HCT116 (cell line): ENCODE data around the gene KPNB1. TPM values are rescaled to one million over a fixed set of nuclear protein-coding genes. Genes with fewer than 3 reads are reported as not detected.

Source experiments
- ATAC-seq: fragments of 200-7000 bp; cut with Tn5 transposase; 2 replicates; pipeline ENCODE4 v1.9.1; 2020; ENCODE audit warnings: mild to moderate bottlenecking, moderate library complexity
- BruUV-seq: library from RNA; stranded (reverse); fragments of 400-500 nt; replicated peaks from 2 replicates; lab custom pipeline; 2021; lab: Mats Ljungman, UMichigan
- CTCF ChIA-PET: fragments of 300-600 bp; sonication (Branson Sonifier 250); formaldehyde crosslinking; loops from one replicate; lab custom pipeline; 2021; ENCODE audit warnings: antibody characterized with exemption; lab: Charles Lee
- POLR2A ChIA-PET: fragments of 300-600, 350-600 bp; sonication (Branson Sonifier 250); formaldehyde crosslinking; loops from one replicate; lab custom pipeline; 2021; ENCODE audit warnings: antibody characterized with exemption; lab: Charles Lee
- RAD21 ChIA-PET, 2 experiments: fragments of 300-600 bp; sonication (Branson Sonifier 250); formaldehyde crosslinking; loops; one replicate each; lab custom pipeline; 2023; ENCODE audit warnings: low total read pairs in 2 of 2; ENCODE audit not compliant: uncharacterized antibody in 2 of 2, unreplicated experiment in 2 of 2, low non-redundant PET in 1 of 2; lab: Charles Lee
- DNase-seq: peaks from one replicate; pipeline ENCODE4 v3.0.0-alpha.2; 2010; ENCODE audit warnings: low read depth, low spot score
- H2AFZ ChIP-seq: fragments of 200-600 bp; shearing (Covaris generic), sonication (generic); 2 replicates; pipeline ENCODE4 v1.6.1; 2017; ENCODE audit warnings: low read depth, mixed run types, mixed read lengths, antibody characterized with exemption, low read length; ENCODE audit not compliant: poor library complexity, severe bottlenecking
- H3K27ac ChIP-seq: 2 replicates; pipeline ENCODE4 v1.5.1; 2012; ENCODE audit warnings: low read depth, low read length
- H3K27me3 ChIP-seq: fragments of 200-600 bp; sonication (generic); 2 replicates; pipeline ENCODE4 v1.6.1; 2016; ENCODE audit warnings: mixed run types, low read length, mixed read lengths; ENCODE audit not compliant: insufficient read depth
- H3K36me3 ChIP-seq, 2 experiments: fragments of 200-500 bp in 1 of 2; fragments of 200-600 bp in 1 of 2; sonication (Bioruptor generic) in 1 of 2; sonication (generic) in 1 of 2; 2 replicates each; pipeline versions ENCODE4 v1.5.1 to v1.6.1; 2014 to 2016; ENCODE audit warnings: low read length in 2 of 2, inconsistent platforms in 1 of 2, mixed read lengths in 1 of 2, mixed run types in 1 of 2; ENCODE audit not compliant: insufficient read depth in 2 of 2, control insufficient read depth in 1 of 2
- H3K4me1 ChIP-seq, 2 experiments: fragments of 200-600 bp in 1 of 2; sonication (generic) in 1 of 2; 2 replicates each; pipeline versions ENCODE4 v1.5.1 to v1.6.1; 2012 to 2017; ENCODE audit warnings: low read length in 2 of 2, inconsistent platforms in 1 of 2, mild to moderate bottlenecking in 1 of 2, mixed read lengths in 1 of 2, mixed run types in 1 of 2, moderate library complexity in 1 of 2; ENCODE audit not compliant: insufficient read depth in 2 of 2, control insufficient read depth in 1 of 2
- H3K4me2 ChIP-seq: fragments of 200-600 bp; sonication (generic); 2 replicates; pipeline ENCODE4 v1.6.1; 2017; ENCODE audit warnings: mixed run types, low read length, mixed read lengths
- H3K4me3 ChIP-seq, 2 experiments: fragments of 200-600 bp in 1 of 2; sonication (generic) in 1 of 2; replicated peaks in 1 of 2; 2 replicates each; pipeline ENCODE4 v1.5.1; 2011 to 2016; ENCODE audit warnings: low read length in 2 of 2, control low read depth in 1 of 2, low read depth in 1 of 2, mild to moderate bottlenecking in 1 of 2, mixed read lengths in 1 of 2, mixed run types in 1 of 2
- H3K79me2 ChIP-seq: fragments of 200-600 bp; sonication (generic); 2 replicates; pipeline ENCODE4 v1.6.1; 2017; ENCODE audit warnings: mild to moderate bottlenecking, mixed run types, low read length, moderate library complexity, mixed read lengths; ENCODE audit not compliant: insufficient read depth
- H3K9ac ChIP-seq: fragments of 200-600 bp; sonication (generic); 2 replicates; pipeline ENCODE4 v1.6.1; 2016; ENCODE audit warnings: low read length, mixed read lengths
- H3K9me2 ChIP-seq: fragments of 200-600 bp; sonication (generic), shearing (Covaris generic); 2 replicates; pipeline ENCODE4 v1.6.1; 2017; ENCODE audit warnings: mixed run types, mild to moderate bottlenecking, moderate library complexity; ENCODE audit not compliant: insufficient read depth
- H3K9me3 ChIP-seq, 2 experiments: fragments of 200-500 bp in 1 of 2; fragments of 200-600 bp in 1 of 2; sonication (Bioruptor generic) in 1 of 2; sonication (generic) in 1 of 2; 2 replicates each; pipeline ENCODE4 v1.6.1; 2014 to 2017; ENCODE audit warnings: low read length in 2 of 2, mixed read lengths in 2 of 2, inconsistent platforms in 1 of 2, low read depth in 1 of 2, mild to moderate bottlenecking in 1 of 2, mixed run types in 1 of 2, moderate library complexity in 1 of 2; ENCODE audit not compliant: control insufficient read depth in 1 of 2, insufficient read depth in 1 of 2
- H4K20me1 ChIP-seq: fragments of 200-600 bp; sonication (generic), shearing (Covaris generic); 2 replicates; pipeline ENCODE4 v1.6.1; 2017; ENCODE audit warnings: mixed run types, mild to moderate bottlenecking, moderate library complexity; ENCODE audit not compliant: insufficient read depth
- ATF3 ChIP-seq: IDR thresholded peaks from 2 replicates; pipeline ENCODE4 v1.6.1; 2012
- CBX3 ChIP-seq: IDR thresholded peaks from 2 replicates; pipeline ENCODE4 v1.6.1; 2012; ENCODE audit warnings: low read depth
- CEBPB ChIP-seq: IDR thresholded peaks from 2 replicates; pipeline ENCODE4 v1.6.1; 2012; ENCODE audit warnings: low read depth
- EGR1 ChIP-seq: IDR thresholded peaks from 2 replicates; pipeline ENCODE4 v1.6.1; 2012; ENCODE audit warnings: low read depth
- ELF1 ChIP-seq: IDR thresholded peaks from 2 replicates; pipeline ENCODE4 v1.6.1; 2012; ENCODE audit warnings: low read depth, borderline replicate concordance
- EZH2 ChIP-seq: fragments of 200-600 bp; sonication (generic); IDR thresholded peaks from 2 replicates; pipeline ENCODE4 v1.6.1; 2017; ENCODE audit warnings: antibody characterized with exemption, mixed run types
- FOSL1 ChIP-seq: IDR thresholded peaks from 2 replicates; pipeline ENCODE4 v1.6.1; 2012; ENCODE audit warnings: low read depth
- JUND ChIP-seq: IDR thresholded peaks from 2 replicates; pipeline ENCODE4 v1.6.1; 2012
- RAD21 ChIP-seq: IDR thresholded peaks from 2 replicates; pipeline ENCODE4 v1.6.1; 2012; ENCODE audit warnings: low read depth, mild to moderate bottlenecking
- REST ChIP-seq: IDR thresholded peaks from 2 replicates; pipeline ENCODE4 v1.6.1; 2012; ENCODE audit warnings: low read depth
- SP1 ChIP-seq: IDR thresholded peaks from 2 replicates; pipeline ENCODE4 v1.6.1; 2012; ENCODE audit warnings: low read depth
- SRF ChIP-seq: IDR thresholded peaks from 2 replicates; pipeline ENCODE4 v1.6.1; 2012; ENCODE audit warnings: low read depth
- YY1 ChIP-seq: IDR thresholded peaks from 2 replicates; pipeline ENCODE4 v1.6.1; 2011; ENCODE audit warnings: low read length, low read depth, moderate library complexity, mild to moderate bottlenecking; ENCODE audit not compliant: insufficient replicate concordance; ENCODE audit errors: extremely low read depth
- ZBTB33 ChIP-seq: IDR thresholded peaks from 2 replicates; pipeline ENCODE4 v1.6.1; 2011; ENCODE audit warnings: mild to moderate bottlenecking, low read length, moderate library complexity; ENCODE audit not compliant: insufficient replicate concordance; ENCODE audit errors: extremely low read depth
- ZFX ChIP-seq: fragments of 450-650 bp; IDR thresholded peaks from 2 replicates; pipeline ENCODE4 v1.6.1; 2017
- ZNF274 ChIP-seq: fragments of 200-500 bp; sonication (Bioruptor generic); IDR thresholded peaks from 2 replicates; pipeline ENCODE4 v1.6.1; 2014; ENCODE audit warnings: mild to moderate bottlenecking, low read depth, low read length, inconsistent platforms
- intact Hi-C: fragments of 100-400 bp; cut with micrococcal nuclease; formaldehyde crosslinking; loops from 2 replicates; pipeline ENCODE4 v1.10.0; 2022
- total RNA-seq: library from RNA; stranded (reverse); gene quantifications from one replicate; pipeline ENCODE4 v1.2.1, GENCODE V29; 2021; ENCODE audit not compliant: unreplicated experiment

Gene KPNB1
- total RNA-seq, 1 experiment from 2014 or later = 526 TPM

GRCh38 chr17:47603830-47604597 lies 45.7 kb upstream of the KPNB1 start:
- BruUV-seq = no TSS peak
- 0 out of 2 replicates have a peak, but pooled peaks cover 10% of the 10 kb centered on the region for H4K20me1 ChIP-seq
- H2AFZ ChIP-seq = no peak overlapping the region
- intact Hi-C loops = no loop called here
- H3K27me3 ChIP-seq = no peaks in the 10 kb centered on the region
- H3K9me3 ChIP-seq = no peaks in the 10 kb centered on the region
- no peak for ATAC-seq
- H3K79me2 ChIP-seq = no peaks in the 10 kb centered on the region
- H3K36me3 ChIP-seq = peaks cover 54 to 68% of the 10 kb centered on the region in 2 experiments
- TF ChIP-seq EGR1 = no peak
- no peak for TF ChIP-seq YY1
- TF ChIP-seq CEBPB = no peak
- no peak for TF ChIP-seq ZFX
- TF ChIP-seq FOSL1 = no peak
- TF ChIP-seq CBX3 = no peak
- no peak for TF ChIP-seq JUND
- no peak for TF ChIP-seq SP1
- TF ChIP-seq ELF1 = no peak
- TF ChIP-seq ZBTB33 = no peak
- TF ChIP-seq SRF = no peak
- TF ChIP-seq ATF3 = no peak
- TF ChIP-seq ZNF274 = no peak
- TF ChIP-seq RAD21 = no peak
- no peak for TF ChIP-seq REST
- no peak for TF ChIP-seq EZH2
- ChIA-PET CTCF (interaction anchor here (1.4 kb wide), 1 partner anchor 14 kb away, joined by 6 read pairs; no protein-coding TSS in a partner anchor), POLR2A (no interaction called here), RAD21 (no interaction called here)
- no peak overlapping the region for H3K27ac ChIP-seq
- no peaks in the 10 kb centered on the region for H3K4me1 ChIP-seq
- H3K4me2 ChIP-seq = no peak overlapping the region
- no peaks in the 10 kb centered on the region for H3K9me2 ChIP-seq
- DNase-seq = no peak
- no peak overlapping the region for H3K9ac ChIP-seq
- H3K4me3 ChIP-seq = no peak overlapping the region
